Kidney epithelial cell (primary cell): ENCODE data around the gene MVB12B. TPM values are rescaled to one million over a fixed set of nuclear protein-coding genes. Genes with fewer than 3 reads are reported as not detected.

Source experiments
- DNase-seq: peaks from one replicate; pipeline ENCODE4 v3.0.0-alpha.2; 2010; ENCODE audit warnings: low read depth
- H3K27me3 ChIP-seq: 2 replicates; pipeline ENCODE4 v1.6.0; 2011; ENCODE audit warnings: low read length; ENCODE audit not compliant: control insufficient read depth, insufficient read depth
- H3K36me3 ChIP-seq: 2 replicates; pipeline ENCODE4 v1.5.1; 2011; ENCODE audit warnings: low read length; ENCODE audit not compliant: control insufficient read depth, insufficient read depth
- H3K4me3 ChIP-seq: 2 replicates; pipeline ENCODE4 v1.5.1; 2011; ENCODE audit warnings: low read depth, mild to moderate bottlenecking, control low read depth, low read length
- total RNA-seq: library from RNA; depleted of rRNA; stranded (reverse); fragments of >200 nt; gene quantifications from 2 replicates; pipeline ENCODE4 v1.2.3, GENCODE V29; 2015
- TF ChIP-seq, protein P1 (sequence below): IDR thresholded peaks from 2 replicates; pipeline ENCODE4 v1.5.1; 2011; ENCODE audit warnings: mild to moderate bottlenecking, moderate library complexity, low read length, control low read depth, inconsistent platforms; ENCODE audit not compliant: insufficient read depth, poor library complexity, severe bottlenecking

Gene MVB12B
- total RNA-seq, 1 donor from 2014 or later, result 13.1 TPM

DNA sequence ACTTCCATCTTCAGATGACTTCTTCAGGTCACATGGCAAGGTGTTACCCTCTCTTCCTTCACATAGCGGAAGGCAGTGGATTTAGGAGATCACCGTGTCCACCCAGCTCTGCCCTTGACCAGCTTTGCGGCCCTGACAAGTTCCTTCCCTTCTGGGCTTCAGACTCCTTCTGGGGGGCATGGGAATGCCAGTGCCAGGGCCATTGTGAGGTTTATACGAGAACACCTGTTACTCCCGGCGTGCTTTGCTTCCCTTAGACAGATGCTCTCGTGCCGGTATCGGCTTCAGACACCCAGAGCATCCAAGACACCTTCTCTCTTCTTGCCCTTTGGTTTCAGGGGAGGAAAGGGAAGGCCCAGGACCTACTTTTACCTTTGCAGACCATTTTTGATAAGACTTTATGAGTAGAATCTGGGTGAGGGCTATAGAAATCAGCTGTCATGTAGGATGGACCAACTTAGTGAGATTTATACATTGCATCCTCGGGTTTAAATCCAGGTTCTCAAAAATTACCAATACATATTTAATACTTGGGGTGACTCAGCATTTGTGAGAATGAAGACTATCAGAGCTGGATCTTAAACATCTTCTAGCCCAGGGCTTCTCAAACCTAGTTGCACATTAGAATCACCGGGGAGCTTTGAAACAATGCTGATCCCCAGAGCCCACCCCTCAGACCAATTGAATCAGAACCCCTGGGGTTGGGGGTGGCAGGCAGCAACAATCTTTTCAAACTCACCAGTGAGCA lies 138.2 kb downstream of the MVB12B start:
- no peaks in the 10 kb centered on the region for H3K27me3 ChIP-seq

DNA sequence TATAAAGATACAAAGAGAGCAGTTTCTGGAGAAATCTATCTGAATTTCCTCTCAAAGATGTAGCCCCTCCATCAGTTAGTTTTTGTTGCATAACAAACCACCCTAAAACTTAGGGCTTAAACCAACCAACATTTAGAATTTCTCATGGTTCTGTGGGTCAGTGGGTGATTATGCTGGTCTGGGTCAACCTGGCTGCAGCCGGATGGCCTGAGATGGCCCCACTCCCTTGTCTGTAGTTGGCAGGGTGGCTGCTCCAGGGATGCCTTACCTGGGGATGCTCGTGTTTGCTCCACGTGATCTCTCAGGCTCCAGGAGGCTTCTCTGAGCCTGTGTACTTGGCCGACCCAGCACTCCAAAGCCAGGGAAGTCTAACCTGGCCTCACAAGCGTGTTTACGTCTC lies 139.3 kb downstream of the MVB12B start:
- TF ChIP-seq, protein P1, sequence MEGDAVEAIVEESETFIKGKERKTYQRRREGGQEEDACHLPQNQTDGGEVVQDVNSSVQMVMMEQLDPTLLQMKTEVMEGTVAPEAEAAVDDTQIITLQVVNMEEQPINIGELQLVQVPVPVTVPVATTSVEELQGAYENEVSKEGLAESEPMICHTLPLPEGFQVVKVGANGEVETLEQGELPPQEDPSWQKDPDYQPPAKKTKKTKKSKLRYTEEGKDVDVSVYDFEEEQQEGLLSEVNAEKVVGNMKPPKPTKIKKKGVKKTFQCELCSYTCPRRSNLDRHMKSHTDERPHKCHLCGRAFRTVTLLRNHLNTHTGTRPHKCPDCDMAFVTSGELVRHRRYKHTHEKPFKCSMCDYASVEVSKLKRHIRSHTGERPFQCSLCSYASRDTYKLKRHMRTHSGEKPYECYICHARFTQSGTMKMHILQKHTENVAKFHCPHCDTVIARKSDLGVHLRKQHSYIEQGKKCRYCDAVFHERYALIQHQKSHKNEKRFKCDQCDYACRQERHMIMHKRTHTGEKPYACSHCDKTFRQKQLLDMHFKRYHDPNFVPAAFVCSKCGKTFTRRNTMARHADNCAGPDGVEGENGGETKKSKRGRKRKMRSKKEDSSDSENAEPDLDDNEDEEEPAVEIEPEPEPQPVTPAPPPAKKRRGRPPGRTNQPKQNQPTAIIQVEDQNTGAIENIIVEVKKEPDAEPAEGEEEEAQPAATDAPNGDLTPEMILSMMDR, result no peak
- Histone ChIP-seq H3K27me3 (no peaks in the 10 kb centered on the region), H3K36me3 (no peaks in the 10 kb centered on the region), H3K4me3 (no peak overlapping the region)
- DNase-seq, result no peak

More for the DNA sequence above, 138.2 kb downstream of the MVB12B start:
- no peak overlapping the region for H3K4me3 ChIP-seq
- DNase-seq, result no peak
- H3K36me3 ChIP-seq, result no peaks in the 10 kb centered on the region
- TF ChIP-seq, protein P1, result no peak

DNA sequence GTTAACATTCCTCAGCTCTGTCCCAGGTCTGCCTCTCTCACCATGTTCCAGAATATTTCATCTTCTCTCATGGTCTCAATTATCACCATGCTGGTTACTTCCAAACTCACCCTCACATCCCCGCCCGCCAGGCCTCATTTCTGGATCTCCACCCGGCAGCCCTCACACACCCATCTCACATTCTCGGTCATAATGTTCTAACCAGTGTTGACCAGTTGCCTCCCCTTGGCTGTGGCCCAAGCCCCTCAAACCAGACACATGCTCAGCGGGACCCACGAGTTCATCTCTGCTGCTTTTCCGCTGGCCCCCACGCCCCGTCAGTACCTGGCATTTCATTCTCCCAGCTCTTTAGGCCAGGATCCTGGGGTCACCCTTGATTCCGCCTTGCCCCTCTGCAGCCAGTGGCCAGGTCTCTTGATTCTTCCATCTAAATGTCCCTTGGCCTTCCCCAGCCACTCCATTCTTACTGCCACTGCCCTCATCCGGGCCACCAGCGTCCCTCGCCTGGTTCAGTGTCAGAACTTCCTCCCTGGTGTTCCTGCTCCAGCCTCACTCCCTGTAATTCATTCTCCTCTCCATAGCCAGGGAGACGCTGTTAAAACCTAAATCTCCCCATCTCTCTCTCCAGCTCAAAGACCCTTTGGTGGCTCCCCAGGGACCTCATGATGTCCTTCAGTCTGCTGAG lies 141.7 kb downstream of the MVB12B start:
- Histone ChIP-seq H3K36me3 (no peaks in the 10 kb centered on the region), H3K4me3 (no peak overlapping the region), H3K27me3 (no peaks in the 10 kb centered on the region)
- TF ChIP-seq, protein P1, result no peak
- no peak for DNase-seq

DNA sequence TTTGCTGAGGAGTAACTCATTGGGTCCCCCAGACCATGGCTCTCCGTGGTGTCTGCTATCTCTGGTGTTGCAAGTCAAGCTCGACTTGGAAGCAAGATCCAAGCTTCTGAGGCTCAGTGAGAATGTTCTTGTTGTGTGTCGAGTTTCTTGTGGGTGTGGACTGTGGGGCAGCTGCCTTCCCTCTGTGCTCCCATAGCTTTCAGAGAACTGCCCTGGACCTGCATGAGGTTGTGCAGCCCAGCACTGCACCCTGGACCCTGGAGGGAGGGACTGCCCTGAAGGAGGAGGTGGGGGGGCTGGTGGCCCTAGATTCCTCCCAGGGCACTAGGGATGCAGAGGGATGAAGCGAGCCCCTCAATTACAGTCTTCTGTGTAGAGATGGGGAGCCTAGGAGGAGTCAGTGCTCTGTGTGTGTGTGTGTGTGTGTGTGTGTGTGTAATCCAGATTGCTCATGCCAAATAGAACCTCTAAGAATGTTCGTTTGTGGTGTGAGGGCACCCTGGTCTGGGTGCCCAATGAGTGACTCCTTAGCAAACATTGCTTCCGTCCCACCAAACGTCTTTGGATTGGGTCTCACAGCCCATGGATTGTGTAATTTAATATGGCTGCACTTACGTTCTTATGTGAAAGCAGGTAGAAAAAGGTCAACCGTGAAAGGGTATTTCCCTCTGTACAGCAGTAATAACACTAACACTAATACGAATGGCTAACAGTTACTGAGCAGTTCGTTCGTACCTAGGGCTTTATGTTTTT lies 143.8 kb downstream of the MVB12B start:
- TF ChIP-seq, protein P1, result no peak
- no peaks in the 10 kb centered on the region for H3K36me3 ChIP-seq
- no peak overlapping the region for H3K4me3 ChIP-seq
- no peak for DNase-seq
- H3K27me3 ChIP-seq, result no peaks in the 10 kb centered on the region

DNA sequence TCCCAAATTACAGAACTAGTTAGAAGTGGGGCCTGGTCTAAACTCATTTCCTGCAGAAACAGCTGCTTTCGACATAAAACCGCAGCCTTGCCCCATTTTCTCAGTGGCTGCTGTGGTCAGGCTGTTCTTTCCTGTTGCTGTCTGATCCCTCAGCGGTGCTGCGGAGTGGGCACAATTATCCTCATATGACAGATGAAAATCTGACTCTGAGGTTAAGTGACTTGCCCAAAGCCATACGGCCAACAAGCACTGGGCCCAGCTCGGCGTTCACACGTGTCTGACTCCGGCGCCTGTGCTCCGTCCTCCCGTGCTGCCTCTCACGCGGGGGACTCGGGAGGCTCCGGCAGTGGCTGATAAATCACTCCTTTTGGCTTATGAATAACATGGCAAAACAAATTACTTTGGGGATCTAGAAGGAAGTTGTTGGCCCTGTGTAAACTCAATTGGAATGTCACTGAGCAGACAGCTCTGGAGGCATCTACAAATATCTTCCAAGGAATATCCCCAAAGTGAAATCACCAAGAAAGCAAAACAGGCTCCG lies 144.5 kb downstream of the MVB12B start:
- no peak for DNase-seq
- no peaks in the 10 kb centered on the region for H3K36me3 ChIP-seq
- TF ChIP-seq, protein P1, result no peak
- no peak overlapping the region for H3K4me3 ChIP-seq
- no peaks in the 10 kb centered on the region for H3K27me3 ChIP-seq
